HEK293 (cell line): ENCODE measurements around the gene ORC4.

Experiments
- CTCF ChIP-seq: fragments of 450-650 bp; formaldehyde crosslinking; IDR thresholded peaks from 2 replicates; pipeline ENCODE4 v1.5.1; 2016; ENCODE audit warnings: missing biosample characterization, missing genetic modification characterization
- KLF9 ChIP-seq: fragments of 450-650 bp; formaldehyde crosslinking; IDR thresholded peaks from 2 replicates; pipeline ENCODE4 v1.5.1; 2016; ENCODE audit warnings: missing biosample characterization, missing genetic modification characterization, low read depth
- REST ChIP-seq: fragments of 450-650 bp; formaldehyde crosslinking; IDR thresholded peaks from 2 replicates; pipeline ENCODE4 v1.5.1; 2016; ENCODE audit warnings: missing biosample characterization, missing genetic modification characterization
- SALL2 ChIP-seq: fragments of 450-650 bp; formaldehyde crosslinking; IDR thresholded peaks from 2 replicates; pipeline ENCODE4 v1.5.0; 2017; ENCODE audit warnings: missing biosample characterization, mild to moderate bottlenecking, missing genetic modification characterization, borderline replicate concordance
- ZBTB1 ChIP-seq: fragments of 450-650 bp; formaldehyde crosslinking; IDR thresholded peaks from 2 replicates; pipeline ENCODE4 v1.5.1; 2016; ENCODE audit warnings: missing biosample characterization, missing genetic modification characterization
- ZEB2 ChIP-seq: fragments of 450-650 bp; formaldehyde crosslinking; IDR thresholded peaks from 2 replicates; pipeline ENCODE4 v1.5.1; 2016; ENCODE audit warnings: missing biosample characterization, missing genetic modification characterization
- ZNF146 ChIP-seq: fragments of 450-650 bp; formaldehyde crosslinking; IDR thresholded peaks from 2 replicates; pipeline ENCODE4 v1.5.1; 2016; ENCODE audit warnings: missing biosample characterization, missing genetic modification characterization
- ZNF266 ChIP-seq: fragments of 450-650 bp; formaldehyde crosslinking; IDR thresholded peaks from 2 replicates; pipeline ENCODE4 v1.5.1; 2016; ENCODE audit warnings: missing biosample characterization, missing genetic modification characterization, low read depth
- ZNF274 ChIP-seq, 2 experiments: fragments of 200-500 bp in 1 of 2; fragments of 450-650 bp in 1 of 2; sonication (Bioruptor generic) in 1 of 2; formaldehyde crosslinking in 1 of 2; IDR thresholded peaks; 2 replicates each; pipeline versions ENCODE4 v1.5.1 to v1.6.1; 2014 to 2016; ENCODE audit warnings: borderline replicate concordance in 1 of 2, inconsistent platforms in 1 of 2, low read length in 1 of 2, missing biosample characterization in 1 of 2, missing genetic modification characterization in 1 of 2
- ZNF558 ChIP-seq: fragments of 450-650 bp; formaldehyde crosslinking; IDR thresholded peaks from 2 replicates; pipeline ENCODE4 v1.5.1; 2016; ENCODE audit warnings: missing biosample characterization, missing genetic modification characterization
- ZNF692 ChIP-seq: fragments of 450-650 bp; formaldehyde crosslinking; IDR thresholded peaks from 2 replicates; pipeline ENCODE4 v1.5.1; 2016; ENCODE audit warnings: missing biosample characterization, missing genetic modification characterization
- ZSCAN5A ChIP-seq: fragments of 450-650 bp; formaldehyde crosslinking; IDR thresholded peaks from 2 replicates; pipeline ENCODE4 v1.5.1; 2016; ENCODE audit warnings: missing biosample characterization, missing genetic modification characterization

- no peak for TF ChIP-seq ZNF266 (tag by site-specific recombination)
- no peak for TF ChIP-seq ZNF146 (tag by site-specific recombination)
- TF ChIP-seq CTCF = no peak
- TF ChIP-seq ZNF692 = no peak
- no peak for TF ChIP-seq ZEB2
- no peak for TF ChIP-seq SALL2 (tag by site-specific recombination)
- TF ChIP-seq REST (tag by site-specific recombination) = no peak
- TF ChIP-seq ZBTB1 (tag by site-specific recombination) = no peak
- TF ChIP-seq ZNF274 (IDR thresholded peaks at IDR 0.05; ENCODE audit: low read length) = no peak
- TF ChIP-seq ZNF274 (tag by site-specific recombination; IDR thresholded peaks at IDR 0.05; ENCODE audit: borderline replicate concordance) = no peak
- TF ChIP-seq KLF9 (tag by site-specific recombination) = no peak
- no peak for TF ChIP-seq ZSCAN5A (tag by site-specific recombination)
- TF ChIP-seq ZNF558 (tag by site-specific recombination) = no peak
Measured at GRCh38 chr2:148067801-148068200, 47.3 kb upstream of the ORC4 start.
